ENCODE results near the gene BANP. TPM values are rescaled to one million over a fixed set of nuclear protein-coding genes. Genes with fewer than 3 reads are reported as not detected.
"Not testable (repeated sequence)": the region's sequence is repeated elsewhere in the genome, so short reads cannot be mapped to it uniquely, and the experiment has no call there.

BANP gene
- total RNA-seq, 1 donor from 2014 or later: 19.7 TPM

DNA sequence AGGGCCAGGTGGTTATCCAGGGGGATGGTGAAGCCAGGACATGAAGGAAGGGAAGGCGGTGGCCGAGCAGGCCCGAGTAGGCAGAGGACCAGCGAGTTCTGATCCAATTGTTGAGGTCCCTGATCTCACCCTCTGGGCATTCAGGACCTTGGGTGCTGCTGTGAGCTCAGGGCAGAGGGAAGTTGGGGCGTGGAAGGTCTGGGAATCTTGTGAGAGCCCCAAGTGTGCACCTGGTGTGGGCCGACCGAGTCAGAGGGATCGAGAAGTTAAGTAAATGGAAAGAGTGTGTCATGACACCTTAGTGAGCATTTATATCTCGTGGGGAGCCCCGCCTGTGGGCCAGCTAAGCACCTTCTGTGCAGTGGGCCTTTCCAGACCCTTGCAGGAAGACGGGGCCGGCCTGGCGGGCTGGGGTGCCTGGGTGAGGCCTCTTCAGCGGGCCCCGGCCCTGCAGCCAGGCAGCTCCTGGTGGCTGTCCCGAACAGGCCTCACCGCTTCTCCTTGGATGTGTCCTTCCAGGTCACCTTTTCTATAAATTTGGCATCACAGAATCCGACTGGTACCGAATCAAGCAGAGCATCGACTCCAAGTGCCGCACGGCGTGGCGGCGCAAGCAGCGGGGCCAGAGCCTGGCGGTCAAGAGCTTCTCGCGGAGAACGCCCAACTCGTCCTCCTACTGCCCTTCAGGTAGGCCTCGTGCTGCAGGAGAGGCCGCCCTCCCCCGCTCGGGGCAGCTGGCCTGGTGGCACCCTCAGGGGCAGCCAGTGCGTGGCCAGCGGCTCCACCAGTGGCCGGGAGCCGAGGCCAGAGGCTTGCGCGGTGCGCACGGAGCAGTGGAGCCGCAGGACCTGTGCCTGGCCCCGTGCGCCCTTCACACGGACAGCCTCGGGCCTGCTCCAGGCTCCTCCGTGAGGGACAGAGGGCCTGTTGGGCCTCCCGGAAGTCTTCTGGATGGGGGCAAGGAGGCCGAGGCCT, 76.0 kb downstream of the BANP start:
- no peak for DNase-seq (ENCODE audit: low read depth)

DNA sequence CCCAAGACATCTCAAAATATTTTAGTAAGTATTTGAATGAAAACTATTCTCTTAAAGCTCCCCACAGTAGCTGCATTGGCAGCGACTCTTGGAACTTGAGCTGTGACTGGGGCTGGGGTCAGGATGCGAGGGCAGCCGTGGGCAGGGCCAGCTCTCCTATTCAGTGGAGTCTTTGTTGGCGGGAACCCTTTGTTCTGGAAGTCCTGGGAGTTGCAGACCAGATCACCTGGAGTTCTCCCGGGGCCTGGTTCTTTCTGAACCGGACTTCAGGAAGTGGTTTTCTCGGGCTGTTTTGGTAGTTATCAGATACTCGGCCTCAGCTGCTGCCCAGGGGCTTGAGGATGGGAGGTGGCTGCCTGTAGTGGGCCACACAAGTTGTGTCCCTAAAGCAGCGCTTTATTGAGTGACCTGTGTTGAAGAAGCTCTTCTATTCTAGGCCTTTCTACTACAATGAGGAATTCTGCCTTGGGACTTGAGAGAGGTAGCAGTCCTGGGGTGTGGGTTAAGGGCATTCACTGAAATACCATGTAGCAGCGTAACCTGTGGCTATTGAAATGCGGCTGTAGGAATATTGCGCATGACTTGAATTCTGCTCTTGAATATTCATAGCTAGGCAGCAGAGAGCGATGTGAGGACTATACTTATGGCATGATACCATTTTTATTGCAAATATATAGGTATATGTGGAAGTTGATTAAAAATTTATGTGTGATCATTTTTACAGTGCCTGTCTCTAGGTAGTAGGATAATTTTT, 77.1 kb downstream of the BANP start:
- not testable (repeated sequence) for DNase-seq (ENCODE audit: low read depth)

DNA sequence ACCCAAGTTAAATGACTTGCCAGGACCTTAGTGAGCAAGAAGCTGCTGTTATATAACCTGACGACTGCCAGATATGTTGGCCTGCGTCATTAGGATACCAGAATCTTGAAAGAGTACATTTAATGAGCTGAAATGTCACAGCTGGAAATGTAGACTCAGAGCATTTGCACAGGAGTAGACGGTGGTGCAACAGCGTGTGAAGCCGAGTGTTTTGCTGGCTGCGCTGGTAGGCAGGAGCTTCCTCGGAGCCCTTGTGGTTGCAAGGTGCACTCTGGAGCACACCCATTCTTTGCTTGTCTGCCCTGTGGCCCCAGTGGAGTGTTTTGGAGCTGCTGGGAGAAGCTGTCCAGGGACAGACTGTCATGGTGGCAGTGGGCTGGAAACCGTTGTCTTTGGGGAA, 79.3 kb downstream of the BANP start:
- DNase-seq (ENCODE audit: low read depth): no peak

DNA sequence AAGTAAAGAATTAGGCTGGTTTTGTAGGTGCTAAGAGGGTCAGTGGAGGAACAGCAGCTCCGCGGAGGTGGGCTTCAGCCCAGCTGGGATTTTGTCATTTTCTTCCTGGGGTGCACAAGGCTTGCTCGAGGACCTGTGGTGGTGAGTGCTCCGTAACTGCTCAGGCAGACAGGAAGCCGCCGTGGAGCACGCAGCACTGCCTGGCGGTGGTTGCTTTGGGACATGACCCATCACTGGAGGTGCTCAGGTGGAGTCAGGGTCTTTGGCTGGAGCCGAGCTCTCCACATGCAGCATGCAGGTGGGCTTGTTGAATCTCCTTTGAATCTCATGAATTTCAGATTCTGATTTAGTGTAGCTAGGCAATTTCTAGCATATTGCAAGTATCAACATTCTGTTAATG, 79.7 kb downstream of the BANP start:
- not testable (repeated sequence) for DNase-seq (ENCODE audit: low read depth)

DNA sequence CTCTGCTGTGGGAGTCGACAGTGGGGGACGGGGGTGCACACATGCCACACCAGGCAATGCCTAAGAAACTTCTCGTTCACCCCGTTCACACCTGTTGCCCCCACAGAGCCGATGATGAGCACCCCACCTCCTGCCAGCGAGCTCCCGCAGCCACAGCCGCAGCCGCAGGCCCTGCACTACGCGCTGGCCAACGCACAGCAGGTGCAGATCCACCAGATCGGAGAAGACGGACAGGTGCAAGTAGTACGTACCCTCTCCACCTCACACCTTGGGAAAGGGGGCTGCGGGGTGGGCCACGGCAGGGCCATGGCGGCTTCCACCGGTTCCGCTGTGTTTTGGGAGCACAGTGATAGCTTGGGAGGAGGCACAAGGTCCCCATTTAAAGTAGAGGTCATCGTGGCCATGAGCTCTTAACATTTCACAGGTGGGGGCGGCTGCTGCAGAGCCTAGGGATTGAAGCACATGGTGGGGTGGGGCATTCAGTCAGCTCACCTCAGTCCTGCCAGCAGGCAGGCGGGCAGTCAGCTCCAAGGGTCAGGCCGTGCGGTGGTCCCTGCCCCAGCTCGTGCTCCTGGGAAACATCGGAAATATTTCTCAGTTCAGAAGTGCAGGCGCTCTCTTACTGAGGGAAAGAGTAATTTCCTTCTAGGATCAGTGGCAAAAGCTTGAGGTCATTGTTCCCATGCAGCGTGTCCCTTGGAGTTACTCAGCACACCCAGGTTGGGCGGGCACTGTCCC, 81.9 kb downstream of the BANP start:
- not testable (repeated sequence) for DNase-seq (ENCODE audit: low read depth)

DNA sequence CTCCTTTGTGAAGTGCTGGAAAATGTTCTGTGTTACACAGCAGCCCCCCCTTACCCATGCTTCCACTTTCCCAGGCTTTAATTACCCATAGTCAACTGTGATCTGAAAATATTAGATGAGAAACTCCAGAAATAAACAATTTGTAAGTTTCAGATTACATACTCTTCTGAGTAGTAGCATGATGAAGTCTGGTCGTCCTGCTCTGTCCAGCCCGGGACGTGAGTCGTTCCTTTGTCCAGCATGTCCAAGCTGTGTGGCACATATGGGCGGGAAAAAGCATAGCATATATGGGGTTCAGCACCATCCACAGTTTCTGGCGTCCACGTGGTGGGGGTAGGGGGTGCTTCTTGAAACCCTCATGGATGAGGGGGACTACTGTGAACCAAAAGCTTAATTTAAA, 83.5 kb downstream of the BANP start:
- DNase-seq (ENCODE audit: low read depth): no peak

DNA sequence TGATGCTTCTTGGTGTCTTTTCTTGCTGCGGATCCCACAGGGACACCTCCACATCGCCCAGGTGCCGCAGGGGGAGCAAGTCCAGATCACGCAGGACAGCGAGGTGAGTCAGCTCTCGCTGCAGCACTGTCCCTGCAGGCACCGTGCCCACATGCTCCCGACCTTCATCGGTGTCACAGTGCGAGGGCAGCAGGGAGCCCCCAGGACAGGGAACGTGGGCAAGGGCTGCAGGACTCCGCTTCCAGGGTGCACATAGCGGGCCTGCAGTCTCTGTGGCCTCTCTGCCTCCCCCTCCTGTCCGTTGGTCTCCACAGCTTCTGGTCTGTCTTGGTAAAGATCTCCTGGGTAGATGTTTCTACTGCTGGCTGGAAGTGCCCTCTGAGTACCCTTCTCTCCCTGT, 84.1 kb downstream of the BANP start:
- no peak for DNase-seq (ENCODE audit: low read depth)

DNA sequence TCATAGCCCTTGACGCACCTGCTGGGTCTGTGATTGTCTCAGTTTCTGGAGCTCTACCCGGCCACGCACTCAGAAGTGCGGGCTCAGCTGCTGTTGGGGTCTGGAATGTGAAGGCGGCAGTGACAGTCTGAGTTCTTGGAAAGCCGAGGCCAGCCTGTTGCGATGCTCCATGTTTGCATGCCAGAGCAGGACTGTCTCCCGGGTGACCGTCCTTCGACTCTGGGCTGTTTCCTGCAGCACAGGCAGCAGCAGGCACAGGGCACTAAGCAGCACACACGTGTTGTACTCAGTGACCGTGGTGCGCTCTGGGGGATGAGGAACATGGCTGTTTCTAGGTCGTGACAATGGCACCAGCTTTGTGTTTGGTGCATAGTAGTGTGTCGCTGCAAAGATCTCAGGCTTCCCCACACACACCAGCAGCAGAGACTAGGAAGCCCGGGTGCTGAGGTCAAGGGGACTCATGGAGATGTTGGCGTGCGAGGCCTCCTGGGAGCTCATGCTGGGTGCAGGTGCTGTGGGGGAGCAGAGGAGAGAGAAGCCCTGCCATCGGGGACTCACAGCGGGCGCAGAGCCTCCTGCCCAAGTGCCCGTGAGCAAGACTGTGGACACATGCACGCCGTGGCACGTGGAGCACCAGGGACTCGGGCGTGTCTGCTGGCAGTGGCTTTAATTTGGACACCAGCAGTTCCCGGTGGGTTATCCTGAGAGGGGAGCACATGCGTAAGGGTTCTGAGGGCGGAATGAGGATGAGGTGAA, 84.8 kb downstream of the BANP start:
- DNase-seq (ENCODE audit: low read depth): not testable (repeated sequence)

DNA sequence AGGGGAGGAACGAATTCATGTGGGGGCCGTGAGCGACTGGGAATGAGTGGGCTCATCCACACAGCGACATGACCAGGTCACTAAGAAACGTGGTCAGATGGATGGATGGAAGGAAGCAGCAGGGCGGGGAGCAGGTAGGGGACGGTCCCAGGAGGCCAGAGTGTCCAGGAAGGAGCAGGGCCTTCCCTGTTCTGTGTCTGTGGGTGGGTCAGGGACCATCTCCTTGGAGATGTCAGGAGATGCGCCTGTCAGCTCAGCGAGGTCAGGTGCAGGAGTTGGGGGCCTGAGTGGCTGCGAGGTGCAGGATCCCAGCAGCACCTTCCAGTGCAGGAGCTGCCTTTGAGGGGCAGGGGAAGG, 85.4 kb downstream of the BANP start:
- DNase-seq (ENCODE audit: low read depth): not testable (repeated sequence)

DNA sequence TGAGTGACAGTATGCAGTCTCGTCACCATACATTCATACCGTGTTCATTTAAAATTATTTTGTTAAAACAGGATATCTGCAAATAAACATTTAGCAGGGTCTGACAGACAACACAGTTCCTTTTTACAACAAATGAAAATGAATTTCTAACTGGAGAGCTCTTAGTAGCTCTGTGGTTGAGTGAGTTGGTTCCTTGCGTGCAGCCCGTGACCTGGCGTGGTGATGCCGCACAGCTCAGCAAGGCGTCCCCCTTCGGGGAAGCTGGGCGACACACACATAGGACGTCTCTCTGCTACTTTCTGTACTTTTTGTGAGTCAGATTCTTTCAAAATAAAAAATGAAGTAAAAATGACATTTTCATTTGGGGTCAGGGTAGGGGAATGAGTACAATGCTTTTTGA, 86.1 kb downstream of the BANP start:
- not testable (repeated sequence) for DNase-seq (ENCODE audit: low read depth)

DNA sequence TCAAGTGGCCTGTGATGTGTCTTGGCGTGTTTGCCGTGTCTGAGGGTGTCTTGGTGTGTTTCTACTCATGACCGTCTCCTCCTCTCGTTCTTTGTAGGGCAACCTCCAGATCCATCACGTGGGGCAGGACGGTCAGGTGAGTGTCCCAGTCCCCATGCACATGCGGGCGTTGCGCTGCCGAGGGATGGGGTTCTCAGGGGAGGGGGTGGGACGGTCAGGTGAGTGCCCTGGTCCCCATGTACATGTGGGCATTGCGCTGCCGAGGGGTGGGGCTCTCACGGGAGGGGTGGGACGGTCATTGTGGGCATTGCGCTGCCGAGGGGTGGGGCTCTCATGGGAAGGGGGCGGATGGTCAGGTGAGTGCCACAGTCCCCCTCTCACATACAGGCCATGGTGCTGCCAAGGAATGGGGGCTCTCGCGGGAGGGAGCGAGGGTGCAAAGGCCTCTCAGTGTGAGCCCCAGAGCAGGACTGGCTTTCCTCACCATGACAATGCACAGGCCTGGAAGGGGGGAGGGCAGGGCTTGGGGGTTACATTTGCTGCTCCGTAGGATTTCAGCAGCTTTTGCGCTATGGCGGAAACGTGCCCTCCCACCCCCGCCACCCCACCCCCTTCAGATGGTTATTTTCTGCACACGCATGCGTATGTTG, 86.8 kb downstream of the BANP start:
- DNase-seq (ENCODE audit: low read depth): not testable (repeated sequence)

DNA sequence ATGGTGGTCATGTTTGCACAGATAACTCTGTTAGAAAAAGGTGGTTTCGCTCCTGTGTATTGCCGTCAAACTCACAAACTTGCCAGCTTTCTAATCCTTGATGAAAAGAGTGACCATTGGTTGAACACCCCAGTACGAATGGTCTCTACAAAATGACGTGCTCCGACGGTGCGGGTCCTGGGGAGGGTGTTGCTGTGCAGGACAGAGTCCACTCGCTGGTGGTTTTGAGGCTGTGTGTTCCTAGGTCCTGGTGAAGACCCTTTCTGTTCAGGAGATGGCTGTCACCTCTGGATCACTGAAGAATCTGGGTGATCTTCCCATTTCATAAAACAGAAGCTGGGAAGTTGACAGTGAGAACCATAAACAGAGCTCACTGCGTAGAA, 87.3 kb downstream of the BANP start:
- DNase-seq (ENCODE audit: low read depth): not testable (repeated sequence)

DNA sequence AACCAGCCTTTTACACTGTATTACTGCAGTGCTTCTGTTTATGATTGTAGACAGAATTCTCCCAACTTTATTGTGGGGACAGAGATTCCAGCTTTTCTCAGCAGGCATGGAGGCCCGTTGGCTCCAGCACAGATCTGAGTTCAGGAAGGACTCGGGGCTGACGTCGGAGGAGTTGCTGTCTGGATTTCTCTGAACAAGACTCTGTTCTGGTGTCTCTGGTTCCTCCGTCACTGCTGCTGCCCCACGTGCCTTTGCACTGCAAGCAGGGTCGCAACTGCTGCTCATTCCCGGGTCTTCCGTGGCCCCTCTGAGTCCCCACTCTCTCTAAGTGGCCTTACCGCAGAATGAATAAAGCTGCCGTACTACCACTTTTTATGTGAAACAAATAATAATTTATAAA, 88.4 kb downstream of the BANP start:
- DNase-seq (ENCODE audit: low read depth): no peak

DNA sequence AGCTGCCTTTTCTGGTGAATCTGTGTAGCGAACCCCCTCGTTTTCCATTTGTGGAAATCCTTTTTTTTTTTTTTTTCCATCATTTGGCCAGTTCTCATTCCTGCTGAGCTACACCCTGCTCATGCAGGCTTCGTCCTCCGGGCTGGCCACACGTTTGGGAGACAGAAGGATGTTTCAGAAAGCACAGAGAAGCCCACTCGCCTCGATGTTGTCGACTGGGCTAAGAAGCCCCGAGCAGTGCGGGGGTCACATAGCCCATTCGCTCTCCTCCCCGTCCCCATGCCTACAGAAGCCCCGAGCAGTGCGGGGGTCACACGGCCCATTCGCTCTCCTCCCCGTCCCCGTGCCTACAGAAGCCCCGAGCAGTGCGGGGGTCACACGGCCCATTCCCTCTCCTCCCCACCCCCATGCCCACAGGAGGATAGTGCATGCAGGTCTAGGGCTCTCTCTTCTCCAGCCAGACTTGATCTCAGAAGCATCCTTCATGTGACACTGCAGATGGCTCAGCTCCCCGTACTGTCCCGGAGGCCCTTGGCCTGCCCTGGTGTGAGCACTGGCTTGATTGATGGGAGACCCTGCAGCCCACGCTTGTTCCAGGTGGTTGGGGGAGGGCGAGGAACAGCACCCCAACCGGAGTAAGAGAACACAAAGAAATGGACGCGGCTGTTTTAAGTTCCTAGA, 89.1 kb downstream of the BANP start:
- not testable (repeated sequence) for DNase-seq (ENCODE audit: low read depth)

DNA sequence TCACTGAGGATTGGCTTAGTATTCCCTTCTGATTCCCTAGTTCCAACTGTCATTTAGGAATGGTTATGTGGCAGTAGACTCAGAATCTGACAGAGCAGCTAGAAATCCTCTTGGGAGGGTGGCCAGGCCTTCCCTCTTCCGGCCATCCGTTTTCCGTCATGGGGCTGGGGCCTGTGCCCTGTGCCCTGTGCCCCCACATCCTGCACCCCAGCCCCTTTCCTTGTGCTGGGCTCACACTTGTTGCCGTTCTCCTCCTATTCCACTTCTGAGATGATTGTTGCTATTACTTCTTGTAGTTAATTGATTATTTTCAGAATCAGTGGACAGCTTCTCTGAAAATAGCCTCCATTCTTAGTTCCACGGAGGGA, 89.6 kb downstream of the BANP start:
- DNase-seq (ENCODE audit: low read depth): not testable (repeated sequence)

DNA sequence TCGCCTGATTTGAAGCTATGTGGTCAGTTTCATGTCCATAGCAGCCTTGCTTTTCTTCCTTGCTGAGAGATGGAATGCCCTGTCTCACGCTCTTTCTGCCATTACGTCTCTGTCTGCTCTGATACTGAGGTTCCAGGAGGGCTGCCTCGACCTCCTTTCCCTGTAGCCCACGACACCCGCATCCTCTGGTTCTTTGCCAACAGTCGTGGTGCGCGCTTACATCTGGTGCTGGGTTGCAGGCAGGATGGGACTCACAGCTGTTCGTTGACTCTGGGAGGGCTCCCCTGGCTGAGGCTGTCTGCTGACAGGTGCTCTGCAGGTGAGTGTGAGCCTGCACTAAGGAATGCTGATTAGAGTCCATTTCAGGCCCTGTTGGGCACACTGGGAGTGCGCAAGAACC, 90.3 kb downstream of the BANP start:
- DNase-seq (ENCODE audit: low read depth): not testable (repeated sequence)

DNA sequence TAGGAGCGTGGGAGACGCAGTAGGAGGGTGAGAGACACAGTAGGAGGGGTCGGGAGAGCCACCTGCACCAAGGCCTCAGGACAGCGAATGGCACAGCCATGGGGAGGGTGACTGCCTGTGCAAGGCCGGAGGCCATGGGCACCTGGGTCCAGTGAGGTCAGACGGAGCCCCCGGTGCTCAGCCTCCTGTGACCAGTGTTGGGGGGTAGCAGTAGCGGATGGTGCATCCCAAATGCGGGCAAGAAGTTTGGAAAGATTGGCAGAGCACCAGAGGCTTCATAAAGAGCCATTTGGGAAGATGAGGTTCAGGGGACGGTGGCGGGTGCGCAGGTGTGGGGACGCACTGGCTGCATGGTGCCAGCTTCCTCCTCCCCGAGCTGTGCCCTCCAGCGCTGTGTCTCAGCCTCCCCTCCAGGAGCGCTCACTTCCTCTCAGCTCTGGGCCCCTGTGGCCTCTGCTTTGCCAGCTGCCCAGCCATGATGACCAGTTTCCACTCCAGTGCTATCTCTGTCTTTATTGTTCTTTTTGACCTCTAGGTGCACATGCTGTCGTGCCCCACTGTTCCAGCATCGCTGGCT, 90.8 kb downstream of the BANP start:
- DNase-seq (ENCODE audit: low read depth): not testable (repeated sequence)

DNA sequence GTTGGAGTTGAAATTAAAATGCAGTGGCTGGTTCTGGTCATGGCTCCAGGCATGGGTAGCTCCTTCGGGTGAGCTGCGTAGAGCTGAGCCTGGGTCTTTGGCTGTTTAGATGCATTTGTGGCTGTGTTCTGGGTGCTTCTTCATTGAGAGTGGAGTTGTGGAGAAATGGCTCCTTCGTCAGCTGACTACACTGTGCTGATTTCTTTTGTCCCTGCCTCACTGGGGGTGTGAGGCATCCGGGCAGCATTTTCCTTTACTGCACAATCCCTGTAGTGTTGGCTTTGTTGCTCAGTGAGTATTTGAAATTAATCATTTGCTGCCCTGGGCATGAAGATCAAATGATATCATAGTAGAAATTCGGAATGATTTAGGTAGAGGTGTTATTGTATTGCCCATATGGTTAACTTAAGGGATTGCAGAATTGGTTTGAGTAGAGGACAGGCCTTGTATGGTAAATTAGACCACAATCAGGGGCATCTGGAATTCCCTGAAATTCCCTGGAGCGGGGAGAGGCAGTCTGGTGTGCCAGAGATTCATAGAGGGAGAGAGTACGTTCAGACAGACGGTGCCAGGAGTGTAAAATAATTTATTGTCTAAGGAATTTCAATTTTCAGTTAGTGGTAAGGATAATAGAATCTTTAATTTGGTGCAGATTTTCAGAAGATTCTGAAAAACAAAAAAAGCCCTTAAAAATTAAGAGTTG, 92.1 kb downstream of the BANP start:
- DNase-seq (ENCODE audit: low read depth): not testable (repeated sequence)

DNA sequence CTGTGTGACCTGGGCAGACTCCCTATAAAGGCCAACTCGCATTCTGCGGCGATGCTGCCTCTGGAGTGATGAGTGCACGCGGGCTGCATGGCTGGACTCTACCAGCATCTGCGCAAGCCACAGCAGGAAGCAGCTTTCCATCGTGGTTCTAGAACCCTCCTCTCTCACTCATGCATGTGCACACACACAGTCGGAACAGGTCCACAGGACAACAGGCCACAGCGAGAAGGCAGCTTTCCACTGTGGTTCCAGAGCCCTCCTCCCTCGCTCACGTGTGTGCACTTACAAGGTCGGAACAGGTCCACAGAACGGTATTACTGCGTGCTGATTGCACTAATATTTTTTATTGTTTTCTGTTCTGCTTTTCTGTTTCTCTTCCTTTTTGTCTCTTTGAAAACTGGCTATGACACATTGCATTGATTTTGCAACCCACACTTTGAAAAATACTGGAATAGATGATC, 92.9 kb downstream of the BANP start:
- DNase-seq (ENCODE audit: low read depth): not testable (repeated sequence)

Measured in myocyte (in vitro differentiated cells).